CD14-positive monocyte (primary cell): ENCODE data around the gene GCSAM. TPM values are rescaled to one million over a fixed set of nuclear protein-coding genes. Genes with fewer than 3 reads are reported as not detected.

Source experiments
- DNase-seq, 3 donors: peaks; one replicate each; pipeline ENCODE4 v3.0.0-alpha.2; 2011 to 2022
- H2AFZ ChIP-seq: 2 replicates; pipeline ENCODE4 v1.6.0; 2012; ENCODE audit warnings: mild to moderate bottlenecking, low read depth, low read length, inconsistent platforms; ENCODE audit not compliant: insufficient read depth, poor library complexity, severe bottlenecking
- H3K27ac ChIP-seq, 2 donors: 1 replicate in 1 of 2; 2 replicates in 1 of 2; pipeline ENCODE4 v1.5.1; 2012 to 2013; ENCODE audit warnings: low read length in 2 of 2, control low read depth in 1 of 2, inconsistent platforms in 1 of 2, low read depth in 1 of 2, mild to moderate bottlenecking in 1 of 2
- H3K27me3 ChIP-seq, 2 donors: one replicate each; pipeline versions ENCODE4 v1.6.0 to v1.6.1; 2011 to 2013; ENCODE audit warnings: low read length in 2 of 2; ENCODE audit not compliant: control insufficient read depth in 2 of 2, insufficient read depth in 2 of 2
- H3K36me3 ChIP-seq, 2 donors: replicated peaks in 1 of 2; 1 replicate in 1 of 2; 2 replicates in 1 of 2; pipeline versions ENCODE4 v1.5.1 to v1.6.1; 2012 to 2013; ENCODE audit warnings: low read length in 2 of 2, control low read depth in 1 of 2, inconsistent platforms in 1 of 2, mild to moderate bottlenecking in 1 of 2; ENCODE audit not compliant: insufficient read depth in 2 of 2, control insufficient read depth in 1 of 2
- H3K4me1 ChIP-seq, 2 donors: 1 replicate in 1 of 2; 2 replicates in 1 of 2; pipeline versions ENCODE4 v1.5.1 to v1.6.1; 2012 to 2013; ENCODE audit warnings: low read length in 2 of 2, control low read depth in 1 of 2, inconsistent platforms in 1 of 2, mild to moderate bottlenecking in 1 of 2, moderate library complexity in 1 of 2; ENCODE audit not compliant: insufficient read depth in 2 of 2, control insufficient read depth in 1 of 2
- H3K4me2 ChIP-seq: replicated peaks from 2 replicates; pipeline ENCODE3; 2012; ENCODE audit warnings: low read length, moderate library complexity, mild to moderate bottlenecking; ENCODE audit not compliant: poor library complexity, severe bottlenecking; ENCODE audit errors: extremely low read depth
- H3K4me3 ChIP-seq, 3 experiments: fragments of 200-600 bp in 1 of 3; sonication (generic) in 1 of 3; replicated peaks in 1 of 3; 1 replicate in 2 of 3; 2 replicates in 1 of 3; pipeline ENCODE4 v1.5.1; 2011 to 2013; ENCODE audit warnings: low read length in 3 of 3, mild to moderate bottlenecking in 3 of 3, control low read depth in 2 of 3, low read depth in 2 of 3, inconsistent platforms in 1 of 3, moderate library complexity in 1 of 3
- H3K79me2 ChIP-seq: 2 replicates; pipeline ENCODE4 v1.6.0; 2012; ENCODE audit warnings: mild to moderate bottlenecking, control low read depth, inconsistent platforms, low read length, moderate library complexity; ENCODE audit not compliant: insufficient read depth
- H3K9ac ChIP-seq: 2 replicates; pipeline ENCODE4 v1.6.0; 2017; ENCODE audit warnings: low read length, mild to moderate bottlenecking; ENCODE audit not compliant: insufficient read depth, poor library complexity, severe bottlenecking
- H3K9me3 ChIP-seq, 2 donors: replicated peaks in 1 of 2; 1 replicate in 1 of 2; 2 replicates in 1 of 2; pipeline versions ENCODE4 v1.5.1 to v1.6.1; 2012 to 2013; ENCODE audit warnings: low read length in 2 of 2, control low read depth in 1 of 2; ENCODE audit not compliant: control insufficient read depth in 1 of 2, insufficient read depth in 1 of 2
- H4K20me1 ChIP-seq: 2 replicates; pipeline ENCODE4 v1.6.0; 2012; ENCODE audit warnings: mild to moderate bottlenecking, low read length, control low read depth, moderate library complexity; ENCODE audit not compliant: insufficient read depth
- H3K27ac Mint-ChIP-seq, 7 donors: one replicate each; pipeline ENCODE4 v1.8.0; 2020; ENCODE audit warnings: mild to moderate bottlenecking in 7 of 7, mixed read lengths in 7 of 7, moderate library complexity in 6 of 7, inconsistent platforms in 2 of 7
- H3K27me3 Mint-ChIP-seq, 3 donors: one replicate each; pipeline ENCODE4 v1.8.0; 2021 to 2022; ENCODE audit warnings: low read depth in 3 of 3, mild to moderate bottlenecking in 3 of 3, mixed read lengths in 3 of 3, moderate library complexity in 3 of 3, inconsistent platforms in 1 of 3
- H3K36me3 Mint-ChIP-seq, 2 donors: one replicate each; pipeline ENCODE4 v1.8.0; 2020; ENCODE audit warnings: mixed read lengths in 2 of 2, inconsistent platforms in 1 of 2, mild to moderate bottlenecking in 1 of 2
- H3K4me1 Mint-ChIP-seq: one replicate; pipeline ENCODE4 v1.8.0; 2020; ENCODE audit warnings: mild to moderate bottlenecking, mixed read lengths
- H3K4me3 Mint-ChIP-seq, 2 donors: one replicate each; pipeline ENCODE4 v1.8.0; 2020; ENCODE audit warnings: mild to moderate bottlenecking in 2 of 2, mixed read lengths in 2 of 2, moderate library complexity in 1 of 2
- H3K9me3 Mint-ChIP-seq, 7 donors: one replicate each; pipeline ENCODE4 v1.8.0; 2020 to 2022; ENCODE audit warnings: mixed read lengths in 7 of 7, mild to moderate bottlenecking in 6 of 7, moderate library complexity in 6 of 7, inconsistent platforms in 2 of 7
- WGBS: methylation state at CpG from one replicate; pipeline ENCODE4 v1.1.5; 2013; ENCODE audit warnings: missing lambda C conversion rate; ENCODE audit not compliant: insufficient coverage; 5-methylcytosine and 5-hydroxymethylcytosine counted together
- intact Hi-C, 2 donors: fragments of 100-400 bp; cut with micrococcal nuclease; formaldehyde crosslinking; loops; one replicate each; pipeline versions ENCODE4 v1.15.0 to v1.15.1; 2023
- polyA plus RNA-seq, 3 donors: library from polyadenylated mRNA; depleted of rRNA in 1 of 3; unstranded in 2 of 3; stranded (reverse) in 1 of 3; fragments of 300-500 nt in 2 of 3; fragments of >200 nt in 1 of 3; fragmentation: Illumina TruSeq in 2 of 3; gene quantifications; 1 replicate in 2 of 3; 2 replicates in 1 of 3; pipeline ENCODE4 v1.2.3, GENCODE V29; 2012 to 2021
- TF ChIP-seq, protein P1 (sequence below): fragments of 200-600 bp; IDR thresholded peaks from one replicate; pipeline ENCODE4 v1.8.0; 2022; ENCODE audit warnings: antibody characterized with exemption, mild to moderate bottlenecking

Gene GCSAM
- polyA plus RNA-seq, 3 donors: 0.10 to 0.16 TPM; not detected in 1

DNA sequence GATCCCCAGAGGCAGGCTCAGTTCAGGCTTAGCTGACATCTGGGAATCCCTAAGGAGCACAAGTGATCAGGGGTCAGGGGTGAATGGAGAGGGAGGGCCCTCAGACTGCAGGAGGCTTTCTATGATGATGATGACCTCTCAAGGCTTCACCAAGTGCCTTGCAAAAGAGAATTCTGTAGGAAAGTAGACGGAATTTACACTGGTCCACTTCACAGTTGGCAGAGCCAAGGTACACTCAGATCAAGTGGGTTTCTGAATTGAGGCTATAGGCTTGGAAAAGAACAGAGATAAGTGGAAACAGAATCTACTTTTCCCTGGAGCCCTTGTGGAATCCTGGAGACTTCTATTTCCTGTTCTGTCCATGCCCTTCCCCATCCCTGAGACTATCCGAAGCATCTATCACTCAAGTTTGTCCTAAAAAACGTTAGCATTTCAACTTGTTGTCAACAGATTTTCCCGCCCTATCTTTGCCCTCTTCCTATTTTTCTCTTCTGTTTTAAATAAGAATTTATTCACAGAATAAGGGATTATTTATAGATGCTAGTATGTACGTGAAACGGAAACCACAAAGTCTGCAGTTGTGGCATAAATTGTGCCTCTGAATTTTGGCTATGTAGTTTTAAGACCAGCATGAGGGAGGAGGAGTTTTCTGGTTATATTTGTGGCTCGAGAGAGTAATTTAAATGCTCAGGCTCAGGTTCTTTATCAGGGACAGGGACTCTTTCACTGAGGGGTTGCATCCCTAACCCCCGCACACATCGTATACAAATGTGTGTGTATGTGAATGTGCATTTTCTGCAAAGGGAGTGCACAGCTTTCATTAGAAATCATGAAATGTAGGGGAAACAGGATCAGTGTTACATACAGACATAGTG lies 12.8 kb downstream of the GCSAM start:
- Histone ChIP-seq H3K79me2 (no peaks in the 10 kb centered on the region), H3K27ac (no peak overlapping the region), H3K27me3 (no peaks in the 10 kb centered on the region), H2AFZ (peak overlapping the region; percentile 27), H3K4me2 (peak overlapping the region; percentile 38), H3K4me3 (peak overlapping the region in 1 of 3 experiments; percentile 0), H3K4me1 (peaks cover 38 to 42% of the 10 kb centered on the region in 2 donors), H4K20me1 (no peaks in the 10 kb centered on the region), H3K9ac (no peak overlapping the region), H3K36me3 (no peaks in the 10 kb centered on the region), H3K9me3 (no peaks in the 10 kb centered on the region)
- Mint-ChIP-seq H3K27me3 (peaks cover 0 to 5% (median 3%) of the 10 kb centered on the region in 3 donors), H3K4me3 (peak overlapping the region in 1 of 2 donors; percentile 39), H3K4me1 (peaks cover 46% of the 10 kb centered on the region), H3K9me3 (no peaks in the 10 kb centered on the region), H3K27ac (peak overlapping the region in 1 of 7 donors; percentile 5), H3K36me3 (peaks cover 0 to 3% of the 10 kb centered on the region in 2 donors)
- DNase-seq: no peak
- 6% methylated on average over 3 of the region's 9 CpGs for WGBS
- TF ChIP-seq, protein P1, sequence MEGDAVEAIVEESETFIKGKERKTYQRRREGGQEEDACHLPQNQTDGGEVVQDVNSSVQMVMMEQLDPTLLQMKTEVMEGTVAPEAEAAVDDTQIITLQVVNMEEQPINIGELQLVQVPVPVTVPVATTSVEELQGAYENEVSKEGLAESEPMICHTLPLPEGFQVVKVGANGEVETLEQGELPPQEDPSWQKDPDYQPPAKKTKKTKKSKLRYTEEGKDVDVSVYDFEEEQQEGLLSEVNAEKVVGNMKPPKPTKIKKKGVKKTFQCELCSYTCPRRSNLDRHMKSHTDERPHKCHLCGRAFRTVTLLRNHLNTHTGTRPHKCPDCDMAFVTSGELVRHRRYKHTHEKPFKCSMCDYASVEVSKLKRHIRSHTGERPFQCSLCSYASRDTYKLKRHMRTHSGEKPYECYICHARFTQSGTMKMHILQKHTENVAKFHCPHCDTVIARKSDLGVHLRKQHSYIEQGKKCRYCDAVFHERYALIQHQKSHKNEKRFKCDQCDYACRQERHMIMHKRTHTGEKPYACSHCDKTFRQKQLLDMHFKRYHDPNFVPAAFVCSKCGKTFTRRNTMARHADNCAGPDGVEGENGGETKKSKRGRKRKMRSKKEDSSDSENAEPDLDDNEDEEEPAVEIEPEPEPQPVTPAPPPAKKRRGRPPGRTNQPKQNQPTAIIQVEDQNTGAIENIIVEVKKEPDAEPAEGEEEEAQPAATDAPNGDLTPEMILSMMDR: no peak
- intact Hi-C loops: loop anchor here in 1 of 2 donors (10.0 kb wide), 1 partner anchor 185 kb away; no protein-coding TSS in a partner anchor

DNA sequence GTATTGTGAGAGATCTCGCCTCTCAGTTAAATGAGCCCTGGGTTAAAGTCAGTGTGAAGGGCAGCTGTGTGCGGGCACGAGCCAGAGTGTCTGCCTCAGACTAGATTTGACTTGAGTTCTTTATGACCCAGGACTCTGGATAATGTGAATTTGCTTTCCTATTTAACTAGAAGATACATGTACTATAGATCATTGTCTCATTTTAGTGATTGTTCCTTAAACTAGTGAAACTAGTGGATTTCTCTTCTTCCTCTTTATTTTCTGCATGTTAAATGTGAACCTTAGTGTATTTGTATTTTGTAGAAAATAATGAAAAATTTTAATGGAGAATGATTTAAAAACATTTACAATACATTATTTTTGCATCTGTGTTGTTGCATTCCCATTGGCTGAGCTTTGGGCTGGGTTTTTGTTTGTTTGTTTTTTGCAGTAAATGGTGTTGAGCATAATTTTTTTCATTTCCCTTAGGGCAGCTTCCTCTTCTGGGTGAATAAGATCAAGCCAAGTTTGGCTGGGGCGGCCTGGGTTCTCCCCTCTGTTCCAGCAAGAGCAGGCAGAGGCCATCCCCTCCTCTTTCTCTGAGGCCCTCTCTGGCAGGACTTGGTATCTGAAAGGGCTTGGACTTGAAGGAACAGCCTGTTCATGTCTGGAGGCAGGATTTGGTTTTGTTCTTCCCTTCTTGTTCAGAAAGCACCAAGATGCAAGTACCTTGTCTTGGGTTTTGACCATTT lies 15.0 kb downstream of the GCSAM start:
- peaks cover 38 to 42% of the 10 kb centered on the region in 2 donors for H3K4me1 ChIP-seq
- H3K4me1 Mint-ChIP-seq: peaks cover 48% of the 10 kb centered on the region

More for the DNA sequence above, 15.0 kb downstream of the GCSAM start:
- peaks cover 0 to 8% (median 5%) of the 10 kb centered on the region in 3 donors for H3K27me3 Mint-ChIP-seq
- Histone ChIP-seq H3K4me2 (no peak overlapping the region), H3K79me2 (no peaks in the 10 kb centered on the region), H3K27ac (peak overlapping the region; percentile 23 to 28), H3K4me3 (peak overlapping the region in 1 of 3 experiments; percentile 8), H3K9ac (no peak overlapping the region), H3K27me3 (no peaks in the 10 kb centered on the region), H3K36me3 (no peaks in the 10 kb centered on the region), H4K20me1 (no peaks in the 10 kb centered on the region), H2AFZ (no peak overlapping the region), H3K9me3 (no peaks in the 10 kb centered on the region)
- peaks cover 0 to 3% of the 10 kb centered on the region in 2 donors for H3K36me3 Mint-ChIP-seq
- peak overlapping the region; percentile 22 to 84 (median 73) for H3K27ac Mint-ChIP-seq
- TF ChIP-seq, protein P1: peak; percentile 25
- peak overlapping the region in 1 of 2 donors; percentile 53 for H3K4me3 Mint-ChIP-seq
- WGBS: 100% methylated on average over 1 of the region's 4 CpGs
- no peaks in the 10 kb centered on the region for H3K9me3 Mint-ChIP-seq
- intact Hi-C loops: no loop called here
- DNase-seq: peak; percentile 47 to 72 (median 60)
